OCI-LY7 (cell line): ENCODE data around the gene CEACAM1. TPM values are rescaled to one million over a fixed set of nuclear protein-coding genes. Genes with fewer than 3 reads are reported as not detected.

Source experiments
- BruUV-seq: library from RNA; stranded (reverse); fragments of 400-500 nt; replicated peaks from 2 replicates; lab custom pipeline; 2021; lab: Mats Ljungman, UMichigan
- CTCF ChIA-PET: fragments of 300-600 bp; sonication (Branson Sonifier 250); formaldehyde crosslinking; loops from one replicate; lab custom pipeline; 2022; ENCODE audit warnings: antibody characterized with exemption; ENCODE audit not compliant: unreplicated experiment; lab: Charles Lee
- POLR2A ChIA-PET: fragments of 300-600 bp; sonication (Branson Sonifier 250); formaldehyde crosslinking; loops from one replicate; lab custom pipeline; 2022; ENCODE audit warnings: antibody characterized with exemption; lab: Charles Lee
- DNase-seq: peaks from one replicate; pipeline ENCODE4 v3.0.0-alpha.2; 2015; ENCODE audit warnings: low spot score
- H2AFZ ChIP-seq: fragments of 200-600 bp; sonication (generic), shearing (Covaris generic); 2 replicates; pipeline ENCODE4 v1.6.1; 2014; ENCODE audit warnings: mild to moderate bottlenecking, antibody characterized with exemption, low read length, moderate library complexity
- H3K27ac ChIP-seq: fragments of 200-600 bp; sonication (generic); 2 replicates; pipeline ENCODE4 v1.5.1; 2014; ENCODE audit warnings: mixed run types, low read depth, mild to moderate bottlenecking, moderate library complexity, low read length, inconsistent platforms; ENCODE audit not compliant: poor library complexity, severe bottlenecking
- H3K36me3 ChIP-seq: fragments of 200-600 bp; sonication (generic); 2 replicates; pipeline ENCODE4 v1.6.1; 2014; ENCODE audit warnings: mild to moderate bottlenecking, antibody characterized with exemption, low read length, moderate library complexity, mixed read lengths; ENCODE audit not compliant: insufficient read depth
- H3K4me1 ChIP-seq: fragments of 200-600 bp; sonication (generic); 2 replicates; pipeline ENCODE4 v1.5.1; 2014; ENCODE audit warnings: mild to moderate bottlenecking, low read length; ENCODE audit not compliant: insufficient read depth, poor library complexity, severe bottlenecking
- H3K4me2 ChIP-seq: fragments of 200-600 bp; sonication (generic); 2 replicates; pipeline ENCODE4 v1.6.1; 2014; ENCODE audit warnings: mild to moderate bottlenecking, low read length
- H3K4me3 ChIP-seq: fragments of 200-600 bp; sonication (generic); 2 replicates; pipeline ENCODE4 v1.5.1; 2014; ENCODE audit warnings: mild to moderate bottlenecking, low read depth, low read length; ENCODE audit not compliant: poor library complexity, severe bottlenecking
- H3K79me2 ChIP-seq: fragments of 200-600 bp; sonication (generic); 2 replicates; pipeline ENCODE4 v1.6.1; 2016; ENCODE audit warnings: low read depth, mild to moderate bottlenecking, low read length, moderate library complexity, mixed read lengths; ENCODE audit not compliant: insufficient read depth
- H3K9me2 ChIP-seq: fragments of 200-600 bp; sonication (generic); 2 replicates; pipeline ENCODE4 v1.6.1; 2016; ENCODE audit warnings: mild to moderate bottlenecking, low read length, mixed read lengths; ENCODE audit not compliant: insufficient read depth
- H3K9me3 ChIP-seq: fragments of 200-600 bp; sonication (generic); 2 replicates; pipeline ENCODE4 v1.6.1; 2014; ENCODE audit warnings: mild to moderate bottlenecking, mixed run types, low read length, mixed read lengths
- H4K20me1 ChIP-seq: fragments of 200-600 bp; sonication (generic); 2 replicates; pipeline ENCODE4 v1.6.1; 2014; ENCODE audit warnings: mild to moderate bottlenecking, antibody characterized with exemption, low read length, moderate library complexity, mixed read lengths; ENCODE audit not compliant: insufficient read depth
- CTCF ChIP-seq: fragments of 200-600 bp; sonication (generic); conservative IDR thresholded peaks from 2 replicates; pipeline ENCODE4 v1.5.1; 2014; ENCODE audit warnings: mild to moderate bottlenecking, antibody characterized with exemption, low read length, moderate library complexity, mixed read lengths
- EZH2phosphoT487 ChIP-seq: fragments of 200-600 bp; sonication (generic); IDR thresholded peaks from 2 replicates; pipeline ENCODE4 v1.6.1; 2018; ENCODE audit warnings: low read depth, borderline replicate concordance, mild to moderate bottlenecking, mixed run types, antibody characterized with exemption, low read length, moderate library complexity, mixed read lengths
- intact Hi-C: fragments of 100-400 bp; cut with micrococcal nuclease; formaldehyde crosslinking; loops from one replicate; pipeline ENCODE4 v1.10.0; 2022; ENCODE audit not compliant: unreplicated experiment
- total RNA-seq, 2 experiments: library from RNA; depleted of rRNA in 1 of 2; stranded (reverse); fragments of >200 nt in 1 of 2; shearing (Covaris generic) in 1 of 2; gene quantifications; 2 replicates each; pipeline ENCODE4 v1.2.3, GENCODE V29; 2014 to 2022

The CEACAM1 gene
- total RNA-seq, 2 experiments from 2014 or later: 0.50 to 1.5 TPM

GRCh38 chr19:42471554-42472249 is 56.6 kb downstream of the CEACAM1 start:
- POLR2A ChIA-PET: no interaction called here
- CTCF ChIA-PET: no interaction called here
- H3K9me2 ChIP-seq: no peaks in the 10 kb centered on the region
- peak; percentile 17 for DNase-seq
- no peak overlapping the region for H3K4me3 ChIP-seq
- peak overlapping the region; percentile 43; the same call in 1 of the 2 replicates for H2AFZ ChIP-seq
- peaks cover 54% of the 10 kb centered on the region for H3K4me1 ChIP-seq
- intact Hi-C loops: no loop called here
- TF ChIP-seq EZH2phosphoT487 (no peak), CTCF (no peak)
- BruUV-seq: no TSS peak
- H3K27ac ChIP-seq: peak overlapping the region; percentile 4
- no peaks in the 10 kb centered on the region for H3K9me3 ChIP-seq
- no peaks in the 10 kb centered on the region for H4K20me1 ChIP-seq
- no peaks in the 10 kb centered on the region for H3K79me2 ChIP-seq
- no peaks in the 10 kb centered on the region for H3K36me3 ChIP-seq
- H3K4me2 ChIP-seq: no peak overlapping the region

GRCh38 chr19:42469311-42470235 is 58.7 kb downstream of the CEACAM1 start:
- intact Hi-C loops: no loop called here
- POLR2A ChIA-PET: no interaction called here

More at GRCh38 chr19:42469311-42470235, 58.7 kb downstream of the CEACAM1 start:
- CTCF ChIA-PET: interaction anchor here (1.1 kb wide), 1 partner anchor 59 kb away, joined by 3 read pairs; no protein-coding TSS in a partner anchor
- Histone ChIP-seq H3K27ac (peak overlapping the region; percentile 76), H3K4me3 (peak overlapping the region; percentile 24), H3K9me3 (no peaks in the 10 kb centered on the region), H3K36me3 (no peaks in the 10 kb centered on the region), H3K4me1 (peaks cover 75% of the 10 kb centered on the region), H4K20me1 (no peaks in the 10 kb centered on the region), H2AFZ (peak overlapping the region; percentile 29; the same call in 1 of the 2 replicates), H3K9me2 (no peaks in the 10 kb centered on the region), H3K79me2 (no peaks in the 10 kb centered on the region), H3K4me2 (peak overlapping the region; percentile 69)
- peak; percentile 69 for DNase-seq
- TF ChIP-seq CTCF: no peak
- no peak for TF ChIP-seq EZH2phosphoT487
- no TSS peak for BruUV-seq
